Sigmoid colon (tissue), 4 donors: ENCODE data around the gene STK33.

Experiments
- EP300 ChIP-seq, 4 donors: sonication (generic); formaldehyde crosslinking; IDR thresholded peaks; one replicate each; pipeline ENCODE4 v1.6.1; 2017; ENCODE audit warnings: antibody characterized with exemption in 4 of 4
- POLR2A ChIP-seq, 2 donors: fragments of 450-650 bp; IDR thresholded peaks; one replicate each; pipeline ENCODE4 v1.6.1; 2016; ENCODE audit warnings: antibody characterized with exemption in 2 of 2, mild to moderate bottlenecking in 2 of 2, moderate library complexity in 2 of 2
- POLR2AphosphoS5 ChIP-seq, 4 donors: sonication (generic); formaldehyde crosslinking; IDR thresholded peaks; one replicate each; pipeline ENCODE4 v1.6.1; 2017; ENCODE audit warnings: antibody characterized with exemption in 4 of 4
- TF ChIP-seq, protein P1 (sequence below), 4 experiments: fragments of 450-650 bp in 3 of 4; fragments of 200-600 bp in 1 of 4; IDR thresholded peaks; one replicate each; pipeline ENCODE4 v1.5.1; 2016 to 2019; ENCODE audit warnings: antibody characterized with exemption in 4 of 4, mild to moderate bottlenecking in 3 of 4, moderate library complexity in 2 of 4

DNA sequence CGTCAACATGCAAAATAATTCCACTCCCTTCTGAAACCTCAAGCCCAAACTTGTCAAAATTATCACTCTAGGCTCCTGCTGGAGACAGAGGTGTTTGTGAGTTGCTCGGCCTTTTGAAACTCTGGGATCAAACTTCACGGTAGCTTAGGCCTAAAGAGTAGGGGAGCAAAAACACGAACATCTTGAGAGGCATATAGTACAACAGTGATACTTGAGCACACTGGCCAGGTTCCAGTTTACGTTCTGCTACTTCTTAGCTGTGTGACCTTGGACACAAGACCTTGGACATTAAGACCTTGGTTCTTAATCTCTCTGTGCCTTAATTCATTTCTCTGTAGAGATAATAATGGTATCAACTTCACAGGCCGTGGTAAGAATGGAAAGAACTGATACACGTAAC is 206.9 kb downstream of the STK33 start:
- TF ChIP-seq, protein P1, sequence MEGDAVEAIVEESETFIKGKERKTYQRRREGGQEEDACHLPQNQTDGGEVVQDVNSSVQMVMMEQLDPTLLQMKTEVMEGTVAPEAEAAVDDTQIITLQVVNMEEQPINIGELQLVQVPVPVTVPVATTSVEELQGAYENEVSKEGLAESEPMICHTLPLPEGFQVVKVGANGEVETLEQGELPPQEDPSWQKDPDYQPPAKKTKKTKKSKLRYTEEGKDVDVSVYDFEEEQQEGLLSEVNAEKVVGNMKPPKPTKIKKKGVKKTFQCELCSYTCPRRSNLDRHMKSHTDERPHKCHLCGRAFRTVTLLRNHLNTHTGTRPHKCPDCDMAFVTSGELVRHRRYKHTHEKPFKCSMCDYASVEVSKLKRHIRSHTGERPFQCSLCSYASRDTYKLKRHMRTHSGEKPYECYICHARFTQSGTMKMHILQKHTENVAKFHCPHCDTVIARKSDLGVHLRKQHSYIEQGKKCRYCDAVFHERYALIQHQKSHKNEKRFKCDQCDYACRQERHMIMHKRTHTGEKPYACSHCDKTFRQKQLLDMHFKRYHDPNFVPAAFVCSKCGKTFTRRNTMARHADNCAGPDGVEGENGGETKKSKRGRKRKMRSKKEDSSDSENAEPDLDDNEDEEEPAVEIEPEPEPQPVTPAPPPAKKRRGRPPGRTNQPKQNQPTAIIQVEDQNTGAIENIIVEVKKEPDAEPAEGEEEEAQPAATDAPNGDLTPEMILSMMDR (IDR thresholded peaks at IDR 0.05) = no peak
- no peak for TF ChIP-seq EP300 (IDR thresholded peaks at IDR 0.05)
- TF ChIP-seq POLR2A (IDR thresholded peaks at IDR 0.05) = no peak
- no peak for TF ChIP-seq POLR2AphosphoS5 (IDR thresholded peaks at IDR 0.05)
